Dendritic cell treated with granulocyte-macrophage colony-stimulating factor and Interleukin-4, amounts not matched to agents 40 ng/mL and 50 ng/mL, for 4 days (primary cell): ENCODE data around the gene DGKI.

ENCODE experiments used
- H3K27ac Mint-ChIP-seq: one replicate; pipeline ENCODE4 v1.8.0; 2022; ENCODE audit warnings: mild to moderate bottlenecking, mixed read lengths
- H3K27me3 Mint-ChIP-seq: one replicate; pipeline ENCODE4 v1.8.0; 2022; ENCODE audit warnings: mild to moderate bottlenecking, mixed read lengths
- H3K36me3 Mint-ChIP-seq: one replicate; pipeline ENCODE4 v1.8.0; 2022; ENCODE audit warnings: low read depth, mixed read lengths
- H3K4me1 Mint-ChIP-seq: one replicate; pipeline ENCODE4 v1.8.0; 2022; ENCODE audit warnings: low read depth, mixed read lengths
- H3K4me3 Mint-ChIP-seq: one replicate; pipeline ENCODE4 v1.8.0; 2022; ENCODE audit warnings: mild to moderate bottlenecking, moderate library complexity, mixed read lengths
- H3K9me3 Mint-ChIP-seq: one replicate; pipeline ENCODE4 v1.8.0; 2022; ENCODE audit warnings: mixed read lengths
- intact Hi-C: fragments of 100-400 bp; cut with micrococcal nuclease; formaldehyde crosslinking; loops from one replicate; pipeline ENCODE4 v1.15.0; 2022

Gene DGKI

DNA sequence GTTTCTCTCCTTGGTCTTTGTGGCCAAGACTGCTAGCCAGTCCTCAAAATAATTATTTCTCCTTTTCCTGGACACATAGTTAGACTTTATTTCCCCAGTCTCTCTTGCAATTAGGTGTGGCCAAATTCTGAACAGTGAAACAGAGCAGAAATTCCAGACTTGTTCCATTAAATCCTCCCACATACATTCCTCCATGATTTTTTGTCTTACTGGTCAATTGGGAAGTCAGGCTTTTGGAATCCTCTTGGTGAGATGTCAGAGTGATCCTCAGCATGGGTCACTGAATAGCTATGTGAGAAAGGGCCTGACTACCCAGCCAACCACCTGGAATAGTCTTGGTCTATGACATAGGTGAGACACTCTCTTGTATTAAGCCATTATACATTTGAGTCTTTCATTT lies 164.2 kb downstream of the DGKI start:
- Mint-ChIP-seq H3K4me3 (no peak overlapping the region), H3K4me1 (no peaks in the 10 kb centered on the region), H3K9me3 (no peaks in the 10 kb centered on the region), H3K36me3 (no peaks in the 10 kb centered on the region), H3K27me3 (no peaks in the 10 kb centered on the region), H3K27ac (no peak overlapping the region)
- intact Hi-C loops, result no loop called here

GRCh38 chr7:137681657-137682562 lies 164.9 kb downstream of the DGKI start:
- H3K27ac Mint-ChIP-seq, result no peak overlapping the region
- H3K4me1 Mint-ChIP-seq, result no peaks in the 10 kb centered on the region
- no peaks in the 10 kb centered on the region for H3K36me3 Mint-ChIP-seq
- intact Hi-C loops, result no loop called here
- H3K4me3 Mint-ChIP-seq, result no peak overlapping the region
- no peaks in the 10 kb centered on the region for H3K27me3 Mint-ChIP-seq
- no peaks in the 10 kb centered on the region for H3K9me3 Mint-ChIP-seq

GRCh38 chr7:137674551-137675409 lies 172.0 kb downstream of the DGKI start:
- no peaks in the 10 kb centered on the region for H3K9me3 Mint-ChIP-seq
- H3K4me3 Mint-ChIP-seq, result no peak overlapping the region
- peaks cover 6% of the 10 kb centered on the region for H3K4me1 Mint-ChIP-seq
- intact Hi-C loops, result no loop called here
- peaks cover 3% of the 10 kb centered on the region for H3K27me3 Mint-ChIP-seq
- H3K27ac Mint-ChIP-seq, result no peak overlapping the region
- H3K36me3 Mint-ChIP-seq, result no peaks in the 10 kb centered on the region

DNA sequence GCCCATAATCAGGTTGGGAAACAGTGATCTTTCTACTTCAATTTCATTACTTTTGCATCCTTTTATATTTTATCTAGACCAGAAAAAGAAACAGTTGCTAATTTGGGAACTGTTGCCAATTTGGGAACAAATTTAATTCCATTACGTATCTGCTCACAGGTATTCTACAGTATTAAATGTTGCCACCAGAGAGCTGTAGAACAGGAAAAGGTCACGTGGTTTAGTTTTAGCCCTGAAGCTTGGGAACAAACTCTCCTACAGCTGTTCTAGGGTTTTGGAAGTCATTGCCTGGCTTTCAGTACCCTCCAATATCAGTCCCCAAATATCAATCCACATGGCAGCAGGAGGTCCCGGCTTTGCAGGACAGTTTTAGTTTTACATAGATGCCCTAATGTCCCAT lies 172.7 kb downstream of the DGKI start:
- intact Hi-C loops, result no loop called here
- Mint-ChIP-seq H3K27ac (no peak overlapping the region), H3K36me3 (no peaks in the 10 kb centered on the region), H3K27me3 (peaks cover 3% of the 10 kb centered on the region), H3K4me1 (peaks cover 6% of the 10 kb centered on the region), H3K9me3 (no peaks in the 10 kb centered on the region), H3K4me3 (no peak overlapping the region)

DNA sequence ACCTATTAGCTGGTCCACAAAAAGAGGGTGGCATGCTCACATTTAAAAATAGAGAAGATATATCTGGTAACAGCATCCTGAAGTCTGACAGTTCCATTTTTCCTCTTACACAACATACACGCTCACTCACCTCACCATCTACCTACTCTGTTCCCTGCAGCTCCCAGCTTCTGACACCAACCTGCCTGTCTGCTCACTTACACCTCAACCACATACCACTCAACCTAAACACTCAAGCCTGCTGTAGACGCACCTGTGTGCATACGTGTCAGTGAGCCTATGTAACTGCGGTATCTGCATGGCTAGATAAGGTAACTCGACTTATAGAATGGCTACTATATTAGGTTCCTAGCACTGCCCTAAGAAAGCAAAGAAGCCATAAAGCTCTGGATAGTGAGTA lies 174.9 kb downstream of the DGKI start:
- Mint-ChIP-seq H3K9me3 (no peaks in the 10 kb centered on the region), H3K36me3 (no peaks in the 10 kb centered on the region), H3K4me1 (peaks cover 6% of the 10 kb centered on the region), H3K27ac (no peak overlapping the region), H3K4me3 (no peak overlapping the region), H3K27me3 (peaks cover 3% of the 10 kb centered on the region)
- intact Hi-C loops, result no loop called here

- peaks cover 6% of the 10 kb centered on the region for H3K4me1 Mint-ChIP-seq
- intact Hi-C loops, result no loop called here
- H3K9me3 Mint-ChIP-seq, result no peaks in the 10 kb centered on the region
- no peaks in the 10 kb centered on the region for H3K36me3 Mint-ChIP-seq
- H3K27ac Mint-ChIP-seq, result no peak overlapping the region
- H3K4me3 Mint-ChIP-seq, result no peak overlapping the region
- H3K27me3 Mint-ChIP-seq, result peaks cover 7% of the 10 kb centered on the region
These were observed 176.3 kb downstream of the DGKI start for GRCh38 chr7:137670222-137671064.

- peaks cover 10% of the 10 kb centered on the region for H3K27me3 Mint-ChIP-seq
- H3K36me3 Mint-ChIP-seq, result no peaks in the 10 kb centered on the region
- no peak overlapping the region for H3K4me3 Mint-ChIP-seq
- peaks cover 4% of the 10 kb centered on the region for H3K4me1 Mint-ChIP-seq
- no peaks in the 10 kb centered on the region for H3K9me3 Mint-ChIP-seq
- H3K27ac Mint-ChIP-seq, result no peak overlapping the region
- intact Hi-C loops, result no loop called here
These were observed 177.1 kb downstream of the DGKI start for GRCh38 chr7:137669706-137670105.

DNA sequence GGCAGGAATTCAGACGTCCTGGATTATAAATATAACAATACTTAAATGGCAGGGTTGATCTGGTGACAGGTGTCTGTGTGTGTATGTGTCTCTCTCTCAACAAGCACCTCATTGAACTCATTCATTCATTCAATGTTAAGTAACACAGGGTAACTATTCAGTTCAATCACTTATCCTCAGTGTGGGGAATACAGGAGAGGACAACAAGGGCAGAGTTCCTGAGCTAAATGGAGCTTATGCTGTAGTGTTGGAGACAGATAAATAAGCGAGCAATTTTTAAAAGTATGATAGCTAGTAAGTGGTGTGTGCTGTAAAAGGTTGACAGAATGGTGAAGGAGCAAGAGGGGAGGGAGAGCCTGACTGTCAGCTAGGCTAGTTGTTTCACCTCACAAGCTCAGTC lies 178.4 kb downstream of the DGKI start:
- no peak overlapping the region for H3K27ac Mint-ChIP-seq
- peaks cover 8% of the 10 kb centered on the region for H3K27me3 Mint-ChIP-seq
- H3K9me3 Mint-ChIP-seq, result no peaks in the 10 kb centered on the region
- H3K36me3 Mint-ChIP-seq, result no peaks in the 10 kb centered on the region
- H3K4me3 Mint-ChIP-seq, result no peak overlapping the region
- intact Hi-C loops, result no loop called here
- H3K4me1 Mint-ChIP-seq, result no peaks in the 10 kb centered on the region

DNA sequence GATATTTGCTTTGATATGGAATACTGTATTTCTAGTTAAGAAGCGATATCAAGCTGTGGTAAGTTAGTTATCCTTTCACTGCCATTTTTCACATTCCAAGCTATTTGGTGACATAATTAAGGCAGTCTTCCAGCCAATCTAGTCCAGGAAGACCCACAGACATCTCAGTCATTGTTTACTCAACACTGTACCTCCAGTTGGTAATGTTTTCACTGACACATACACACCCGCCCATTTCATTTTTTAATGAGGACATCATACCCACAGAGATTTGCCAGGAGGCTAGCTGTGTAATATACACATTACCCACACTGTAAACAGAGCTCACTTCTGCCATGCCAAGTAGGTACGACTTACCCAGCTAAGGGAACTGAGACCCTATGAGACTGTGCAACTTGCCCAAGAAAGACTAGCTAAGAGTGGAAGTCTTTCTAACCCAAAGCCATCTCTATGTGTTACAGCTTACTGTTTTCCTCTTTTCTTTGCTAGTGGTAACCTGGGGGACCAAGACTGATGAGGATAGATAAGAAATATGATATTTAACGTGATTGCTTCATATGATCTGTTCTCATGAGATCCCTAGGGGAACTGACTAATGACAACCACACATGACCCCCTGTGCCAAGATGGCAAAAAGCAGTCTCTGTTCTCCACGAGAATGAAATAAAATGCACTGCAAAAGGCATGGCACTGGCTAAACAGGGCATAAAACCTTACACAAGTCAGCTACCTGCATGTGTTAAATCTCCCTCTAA lies 179.0 kb downstream of the DGKI start:
- Mint-ChIP-seq H3K4me3 (no peak overlapping the region), H3K36me3 (no peaks in the 10 kb centered on the region), H3K27ac (no peak overlapping the region), H3K27me3 (peaks cover 8% of the 10 kb centered on the region), H3K9me3 (no peaks in the 10 kb centered on the region), H3K4me1 (no peaks in the 10 kb centered on the region)
- intact Hi-C loops, result no loop called here

DNA sequence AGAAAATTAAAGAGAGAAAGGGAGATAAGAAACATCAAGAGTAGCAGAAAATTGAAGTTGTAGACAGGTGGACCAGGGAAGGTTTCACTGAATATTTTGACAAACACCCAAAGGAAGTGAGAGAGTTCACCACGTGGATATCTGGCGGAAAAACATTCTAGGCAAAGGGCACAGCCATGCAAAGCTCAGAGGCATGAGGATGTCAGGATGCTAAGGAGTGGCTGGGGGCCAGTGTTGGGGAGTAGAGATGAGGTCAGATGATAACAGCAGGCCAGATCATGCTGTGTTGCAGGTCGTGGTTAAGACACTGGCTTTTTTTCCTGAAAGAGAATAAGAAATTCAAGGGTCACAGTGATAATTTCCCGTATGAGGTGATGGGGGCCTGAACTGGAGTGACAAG lies 181.9 kb downstream of the DGKI start:
- Mint-ChIP-seq H3K27me3 (peaks cover 7% of the 10 kb centered on the region), H3K4me3 (no peak overlapping the region), H3K27ac (no peak overlapping the region), H3K36me3 (no peaks in the 10 kb centered on the region), H3K9me3 (no peaks in the 10 kb centered on the region), H3K4me1 (no peaks in the 10 kb centered on the region)
- intact Hi-C loops, result no loop called here

DNA sequence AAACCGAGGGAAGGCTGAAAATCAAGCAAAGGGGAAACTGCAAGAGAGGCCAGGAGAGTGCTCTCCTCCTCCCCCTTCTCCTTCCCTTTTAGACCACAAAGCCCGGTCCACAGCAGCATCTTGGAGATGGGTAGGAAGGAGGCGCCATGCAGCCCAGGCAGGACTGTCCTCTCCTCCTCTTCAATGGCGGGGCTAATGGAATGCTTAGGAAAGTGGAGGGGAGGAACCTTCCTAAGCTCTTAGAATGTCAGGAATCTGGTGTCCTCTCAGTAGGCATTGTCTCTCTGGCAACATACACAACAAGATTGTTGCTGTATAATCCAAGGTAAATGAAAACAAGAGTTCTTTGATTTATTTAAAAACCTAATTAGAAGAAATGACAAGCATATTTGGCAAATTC lies 185.1 kb downstream of the DGKI start:
- Mint-ChIP-seq H3K36me3 (no peaks in the 10 kb centered on the region), H3K4me3 (no peak overlapping the region), H3K27ac (no peak overlapping the region), H3K27me3 (peaks cover 9% of the 10 kb centered on the region), H3K4me1 (no peaks in the 10 kb centered on the region), H3K9me3 (no peaks in the 10 kb centered on the region)
- intact Hi-C loops, result no loop called here

GRCh38 chr7:137658190-137658900 lies 188.4 kb downstream of the DGKI start:
- no peak overlapping the region for H3K27ac Mint-ChIP-seq
- H3K36me3 Mint-ChIP-seq, result no peaks in the 10 kb centered on the region
- H3K4me3 Mint-ChIP-seq, result no peak overlapping the region
- H3K4me1 Mint-ChIP-seq, result no peaks in the 10 kb centered on the region
- intact Hi-C loops, result no loop called here
- peaks cover 4% of the 10 kb centered on the region for H3K27me3 Mint-ChIP-seq
- H3K9me3 Mint-ChIP-seq, result no peaks in the 10 kb centered on the region
